Measurements from ENCODE around the gene SEMA3B.
"Not testable (repeated sequence)": the region's sequence is repeated elsewhere in the genome, so short reads cannot be mapped to it uniquely, and the experiment has no call there.

Gene SEMA3B

GRCh38 chr3:50268703-50269451, at the start of gene SEMA3B:
TSS of gene SEMA3B (plus strand) at chr3:50269147. CDS start at chr3:50269241, 94 bp downstream.
- DNase-seq = no peak

GRCh38 chr3:50219285-50219684, 49.7 kb upstream of the SEMA3B start:
- no peak for DNase-seq

- no peak for DNase-seq
These were observed 48.8 kb upstream of the SEMA3B start for GRCh38 chr3:50220109-50220508.

GRCh38 chr3:50221051-50221410, 47.9 kb upstream of the SEMA3B start:
- no peak for DNase-seq

- DNase-seq = no peak
These were observed 47.4 kb upstream of the SEMA3B start for GRCh38 chr3:50221411-50222168.

GRCh38 chr3:50222169-50222528, 46.8 kb upstream of the SEMA3B start:
- DNase-seq = no peak

- DNase-seq = no peak
These were observed 44.3 kb upstream of the SEMA3B start for GRCh38 chr3:50224639-50225038.

- no peak for DNase-seq
These were observed 42.0 kb upstream of the SEMA3B start for GRCh38 chr3:50226888-50227389.

- peak; percentile 88 for DNase-seq
These were observed 41.4 kb upstream of the SEMA3B start for GRCh38 chr3:50227390-50228183.

GRCh38 chr3:50228184-50228763, 40.7 kb upstream of the SEMA3B start:
- not testable (repeated sequence) for DNase-seq

GRCh38 chr3:50229490-50229889, 39.5 kb upstream of the SEMA3B start:
- DNase-seq = no peak

GRCh38 chr3:50230104-50230793, 38.7 kb upstream of the SEMA3B start:
- no peak for DNase-seq

GRCh38 chr3:50230794-50231125, 38.2 kb upstream of the SEMA3B start:
- no peak for DNase-seq

GRCh38 chr3:50231581-50231980, 37.4 kb upstream of the SEMA3B start:
- no peak for DNase-seq

GRCh38 chr3:50232303-50232702, 36.6 kb upstream of the SEMA3B start:
- no peak for DNase-seq

- DNase-seq = no peak
These were observed 35.8 kb upstream of the SEMA3B start for GRCh38 chr3:50233176-50233575.

- DNase-seq = peak; percentile 91
These were observed 33.0 kb upstream of the SEMA3B start, which contains the start of gene GNAI2 for GRCh38 chr3:50235716-50236483. TSS of gene GNAI2 (plus strand) at chr3:50236204. CDS start at chr3:50236336, 132 bp downstream.

- DNase-seq = no peak
These were observed 32.3 kb upstream of the SEMA3B start for GRCh38 chr3:50236484-50237132.

- no peak for DNase-seq
These were observed 31.8 kb upstream of the SEMA3B start for GRCh38 chr3:50237133-50237651.

GRCh38 chr3:50237754-50238548, 31.0 kb upstream of the SEMA3B start:
- DNase-seq = peak; percentile 22
